Heart left ventricle (tissue), 13 donors: ENCODE measurements around the gene RBKS.

Experiments
- CTCF ChIP-seq, 12 donors: fragments of 200-600 bp; sonication (generic) in 4 of 12; IDR thresholded peaks; one replicate each; pipeline versions ENCODE4 v1.5.0 to v1.8.0; 2018 to 2022; ENCODE audit warnings: antibody characterized with exemption in 12 of 12, mild to moderate bottlenecking in 5 of 12
- POLR2A ChIP-seq, 2 donors: fragments of 450-650 bp; IDR thresholded peaks; one replicate each; pipeline ENCODE4 v1.6.1; 2017; ENCODE audit warnings: antibody characterized with exemption in 2 of 2, mild to moderate bottlenecking in 2 of 2, moderate library complexity in 2 of 2
- donor health status: ischemic (EF 13 %, LVEDD 7.1; RV severe dilation, severe dysfunction).
- donor health status: DM: no; HTN: yes; CAD: no.
- donor health status: DM: no; HTN: no; CAD: no.
- donor health status: ischemic (EF 25% LVEDD 6.9; RV normal size, moderate dysfunction).
- donor health status: ischemic (EF 25% LVEDD 5.7; RV mildly dilated, moderate dysfunction).
- donor health status: ischemic (EF 35%, LVEDD 5.7; RV mildly dilated, moderate dysfunction).
- donor health status: nonischemic (EF 11% LVEDD 7.7; RV severe dilation, severe dysfunction).
- donor health status: DM: yes; HTN: yes; CAD: no.
- donor health status: PGD.
- donor health status: ischemic (EF 29% LVEDD 5.4; RV normal size, mild dysfunction).
- donor health status: nonischemic (EF 23%, LVEDD 6.1; RV moderate dilation, normal function).

- TF ChIP-seq CTCF (IDR thresholded peaks at IDR 0.05) = no peak
- no peak for TF ChIP-seq POLR2A (IDR thresholded peaks at IDR 0.05)
These were observed 46.2 kb downstream of the RBKS start for GRCh38 chr2:27843992-27844391.
